HCT116 (cell line): Measurements from ENCODE around the gene CLIC4. TPM values are rescaled to one million over a fixed set of nuclear protein-coding genes. Genes with fewer than 3 reads are reported as not detected.

ENCODE experiments used
- ATAC-seq: fragments of 200-7000 bp; cut with Tn5 transposase; 2 replicates; pipeline ENCODE4 v1.9.1; 2020; ENCODE audit warnings: mild to moderate bottlenecking, moderate library complexity
- BruUV-seq: library from RNA; stranded (reverse); fragments of 400-500 nt; replicated peaks from 2 replicates; lab custom pipeline; 2021; lab: Mats Ljungman, UMichigan
- CTCF ChIA-PET: fragments of 300-600 bp; sonication (Branson Sonifier 250); formaldehyde crosslinking; loops from one replicate; lab custom pipeline; 2021; ENCODE audit warnings: antibody characterized with exemption; lab: Charles Lee
- POLR2A ChIA-PET: fragments of 300-600, 350-600 bp; sonication (Branson Sonifier 250); formaldehyde crosslinking; loops from one replicate; lab custom pipeline; 2021; ENCODE audit warnings: antibody characterized with exemption; lab: Charles Lee
- RAD21 ChIA-PET, 2 experiments: fragments of 300-600 bp; sonication (Branson Sonifier 250); formaldehyde crosslinking; loops; one replicate each; lab custom pipeline; 2023; ENCODE audit warnings: low total read pairs in 2 of 2; ENCODE audit not compliant: uncharacterized antibody in 2 of 2, unreplicated experiment in 2 of 2, low non-redundant PET in 1 of 2; lab: Charles Lee
- DNase-seq: peaks from one replicate; pipeline ENCODE4 v3.0.0-alpha.2; 2010; ENCODE audit warnings: low read depth, low spot score
- H2AFZ ChIP-seq: fragments of 200-600 bp; shearing (Covaris generic), sonication (generic); 2 replicates; pipeline ENCODE4 v1.6.1; 2017; ENCODE audit warnings: low read depth, mixed run types, mixed read lengths, antibody characterized with exemption, low read length; ENCODE audit not compliant: poor library complexity, severe bottlenecking
- H3K27ac ChIP-seq: 2 replicates; pipeline ENCODE4 v1.5.1; 2012; ENCODE audit warnings: low read depth, low read length
- H3K27me3 ChIP-seq: fragments of 200-600 bp; sonication (generic); 2 replicates; pipeline ENCODE4 v1.6.1; 2016; ENCODE audit warnings: mixed run types, low read length, mixed read lengths; ENCODE audit not compliant: insufficient read depth
- H3K36me3 ChIP-seq, 2 experiments: fragments of 200-500 bp in 1 of 2; fragments of 200-600 bp in 1 of 2; sonication (Bioruptor generic) in 1 of 2; sonication (generic) in 1 of 2; 2 replicates each; pipeline versions ENCODE4 v1.5.1 to v1.6.1; 2014 to 2016; ENCODE audit warnings: low read length in 2 of 2, inconsistent platforms in 1 of 2, mixed read lengths in 1 of 2, mixed run types in 1 of 2; ENCODE audit not compliant: insufficient read depth in 2 of 2, control insufficient read depth in 1 of 2
- H3K4me1 ChIP-seq, 2 experiments: fragments of 200-600 bp in 1 of 2; sonication (generic) in 1 of 2; 2 replicates each; pipeline versions ENCODE4 v1.5.1 to v1.6.1; 2012 to 2017; ENCODE audit warnings: low read length in 2 of 2, inconsistent platforms in 1 of 2, mild to moderate bottlenecking in 1 of 2, mixed read lengths in 1 of 2, mixed run types in 1 of 2, moderate library complexity in 1 of 2; ENCODE audit not compliant: insufficient read depth in 2 of 2, control insufficient read depth in 1 of 2
- H3K4me2 ChIP-seq: fragments of 200-600 bp; sonication (generic); 2 replicates; pipeline ENCODE4 v1.6.1; 2017; ENCODE audit warnings: mixed run types, low read length, mixed read lengths
- H3K4me3 ChIP-seq, 2 experiments: fragments of 200-600 bp in 1 of 2; sonication (generic) in 1 of 2; replicated peaks in 1 of 2; 2 replicates each; pipeline ENCODE4 v1.5.1; 2011 to 2016; ENCODE audit warnings: low read length in 2 of 2, control low read depth in 1 of 2, low read depth in 1 of 2, mild to moderate bottlenecking in 1 of 2, mixed read lengths in 1 of 2, mixed run types in 1 of 2
- H3K79me2 ChIP-seq: fragments of 200-600 bp; sonication (generic); 2 replicates; pipeline ENCODE4 v1.6.1; 2017; ENCODE audit warnings: mild to moderate bottlenecking, mixed run types, low read length, moderate library complexity, mixed read lengths; ENCODE audit not compliant: insufficient read depth
- H3K9ac ChIP-seq: fragments of 200-600 bp; sonication (generic); 2 replicates; pipeline ENCODE4 v1.6.1; 2016; ENCODE audit warnings: low read length, mixed read lengths
- H3K9me2 ChIP-seq: fragments of 200-600 bp; sonication (generic), shearing (Covaris generic); 2 replicates; pipeline ENCODE4 v1.6.1; 2017; ENCODE audit warnings: mixed run types, mild to moderate bottlenecking, moderate library complexity; ENCODE audit not compliant: insufficient read depth
- H3K9me3 ChIP-seq, 2 experiments: fragments of 200-500 bp in 1 of 2; fragments of 200-600 bp in 1 of 2; sonication (Bioruptor generic) in 1 of 2; sonication (generic) in 1 of 2; 2 replicates each; pipeline ENCODE4 v1.6.1; 2014 to 2017; ENCODE audit warnings: low read length in 2 of 2, mixed read lengths in 2 of 2, inconsistent platforms in 1 of 2, low read depth in 1 of 2, mild to moderate bottlenecking in 1 of 2, mixed run types in 1 of 2, moderate library complexity in 1 of 2; ENCODE audit not compliant: control insufficient read depth in 1 of 2, insufficient read depth in 1 of 2
- H4K20me1 ChIP-seq: fragments of 200-600 bp; sonication (generic), shearing (Covaris generic); 2 replicates; pipeline ENCODE4 v1.6.1; 2017; ENCODE audit warnings: mixed run types, mild to moderate bottlenecking, moderate library complexity; ENCODE audit not compliant: insufficient read depth
- ATF3 ChIP-seq: IDR thresholded peaks from 2 replicates; pipeline ENCODE4 v1.6.1; 2012
- CEBPB ChIP-seq: IDR thresholded peaks from 2 replicates; pipeline ENCODE4 v1.6.1; 2012; ENCODE audit warnings: low read depth
- EZH2 ChIP-seq: fragments of 200-600 bp; sonication (generic); IDR thresholded peaks from 2 replicates; pipeline ENCODE4 v1.6.1; 2017; ENCODE audit warnings: antibody characterized with exemption, mixed run types
- EZH2phosphoT487 ChIP-seq: fragments of 200-600 bp; IDR thresholded peaks from 2 replicates; pipeline ENCODE4 v1.6.1; 2018; ENCODE audit warnings: antibody characterized with exemption, borderline replicate concordance
- MAX ChIP-seq: IDR thresholded peaks from 2 replicates; pipeline ENCODE4 v1.6.1; 2012
- POLR2A ChIP-seq: IDR thresholded peaks from 2 replicates; pipeline ENCODE4 v1.7.0; 2011; ENCODE audit warnings: borderline replicate concordance; ENCODE audit not compliant: insufficient read depth, insufficient read length; ENCODE audit errors: extremely low read depth
- SP1 ChIP-seq: IDR thresholded peaks from 2 replicates; pipeline ENCODE4 v1.6.1; 2012; ENCODE audit warnings: low read depth
- ZBTB33 ChIP-seq: IDR thresholded peaks from 2 replicates; pipeline ENCODE4 v1.6.1; 2011; ENCODE audit warnings: mild to moderate bottlenecking, low read length, moderate library complexity; ENCODE audit not compliant: insufficient replicate concordance; ENCODE audit errors: extremely low read depth
- ZFX ChIP-seq: fragments of 450-650 bp; IDR thresholded peaks from 2 replicates; pipeline ENCODE4 v1.6.1; 2017
- intact Hi-C: fragments of 100-400 bp; cut with micrococcal nuclease; formaldehyde crosslinking; loops from 2 replicates; pipeline ENCODE4 v1.10.0; 2022
- total RNA-seq: library from RNA; stranded (reverse); gene quantifications from one replicate; pipeline ENCODE4 v1.2.1, GENCODE V29; 2021; ENCODE audit not compliant: unreplicated experiment

CLIC4 gene
- total RNA-seq, 1 experiment from 2014 or later = 77.2 TPM

GRCh38 chr1:24742090-24742938, 2.9 kb upstream of the CLIC4 start:
- ChIA-PET RAD21 (no interaction called here), CTCF (no interaction called here), POLR2A (no interaction called here)
- Histone ChIP-seq H2AFZ (peak overlapping the region; percentile 77), H3K9me2 (no peaks in the 10 kb centered on the region), H3K4me1 (peaks cover 20 to 37% of the 10 kb centered on the region in 2 experiments), H3K79me2 (peaks cover 9% of the 10 kb centered on the region), H3K36me3 (no peaks in the 10 kb centered on the region), H3K4me2 (peak overlapping the region; percentile 17), H3K9me3 (no peaks in the 10 kb centered on the region), H3K27ac (no peak overlapping the region), H3K9ac (no peak overlapping the region), H3K4me3 (no peak overlapping the region), H3K27me3 (no peaks in the 10 kb centered on the region), H4K20me1 (no peaks in the 10 kb centered on the region)
- intact Hi-C loops = no loop called here
- BruUV-seq = no TSS peak
- TF ChIP-seq MAX = no peak
- TF ChIP-seq EZH2 = no peak
- TF ChIP-seq ZBTB33 = no peak
- no peak for TF ChIP-seq SP1
- TF ChIP-seq POLR2A = no peak
- no peak for TF ChIP-seq CEBPB
- TF ChIP-seq ZFX = no peak
- TF ChIP-seq ATF3 = no peak
- no peak for TF ChIP-seq EZH2phosphoT487
- DNase-seq (no peak), ATAC-seq (no peak)
